ENCODE measurements around the gene TMEM203. TPM values are rescaled to one million over a fixed set of nuclear protein-coding genes. Genes with fewer than 3 reads are reported as not detected.

TMEM203 gene
- total and polyA plus RNA-seq, 2 of the 13 experiments (the other 11 are each of a cell fraction or from before 2014, with no cell fraction given): 23.4 to 36.7 TPM

DNA sequence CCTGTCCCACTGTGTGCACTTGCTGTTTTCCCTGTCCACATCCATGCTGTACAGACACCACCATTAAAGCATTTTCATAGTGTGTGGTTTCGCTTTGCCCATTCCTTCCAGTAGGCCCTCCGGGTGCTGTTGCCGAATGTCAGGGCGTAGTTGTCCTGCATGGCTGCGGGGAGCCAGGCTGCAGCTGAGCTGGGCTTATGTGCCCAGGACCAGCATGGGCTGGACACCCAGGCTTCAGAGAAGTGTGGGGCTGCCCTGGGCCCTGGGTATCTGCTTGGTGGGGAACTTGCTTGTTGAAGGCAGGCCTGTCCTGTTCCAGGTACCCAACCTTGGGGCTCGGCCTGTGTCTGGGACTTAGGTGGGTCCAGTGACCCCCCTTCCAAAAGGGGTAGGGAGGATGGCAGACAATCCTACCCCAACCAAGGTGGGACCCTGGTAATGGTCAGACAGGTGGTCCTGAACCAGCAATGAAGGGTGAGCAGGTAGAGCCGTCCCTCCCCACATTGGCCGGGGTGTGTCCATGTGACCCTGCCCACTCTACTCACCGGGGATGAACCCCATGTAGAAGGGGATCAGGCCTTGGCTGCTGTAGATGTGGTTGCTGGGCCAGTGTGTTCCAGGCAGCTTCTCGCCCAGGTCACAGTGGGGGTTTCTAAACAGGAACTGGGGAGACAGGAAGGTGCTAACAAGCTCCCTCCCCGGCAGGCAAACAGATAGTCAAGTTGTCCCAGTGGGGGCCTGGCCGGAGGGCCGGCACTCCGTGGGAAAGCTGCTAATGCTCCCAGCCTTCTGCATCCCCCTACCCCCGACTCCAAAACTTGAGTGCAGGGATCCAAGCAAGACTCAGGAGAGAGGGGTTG is 38.4 kb upstream of the TMEM203 start (continued):
- TF ChIP-seq POLR2G (IDR thresholded peaks at IDR 0.05; ENCODE audit: low read depth, low read length): peak; percentile 90
- TF ChIP-seq ZFP91 (CRISPR knock-in tag; IDR thresholded peaks at IDR 0.05; ENCODE audit: borderline replicate concordance): peak; percentile 11
- TF ChIP-seq ZBTB21 (CRISPR knock-in tag; IDR thresholded peaks at IDR 0.05): no peak
- TF ChIP-seq ZNF672 (CRISPR knock-in tag; IDR thresholded peaks at IDR 0.05): 0 out of 2 replicates have a peak, but pooled peaks have one; percentile 15
- TF ChIP-seq PAF1 (CRISPR knock-in tag; IDR thresholded peaks at IDR 0.05): peak; percentile 88; the same call in 1 of the 2 replicates
- TF ChIP-seq NONO (IDR thresholded peaks at IDR 0.05): no peak
- TF ChIP-seq NONO (CRISPR knock-in tag; conservative IDR thresholded peaks at IDR 0.05): peak; percentile 64
- no peak for TF ChIP-seq ZBTB26 (CRISPR knock-in tag; IDR thresholded peaks at IDR 0.05; ENCODE audit: borderline replicate concordance)
- TF ChIP-seq ARNT2 (CRISPR knock-in tag; IDR thresholded peaks at IDR 0.05; ENCODE audit: low read depth): no peak
- TF ChIP-seq ZNF33A (CRISPR knock-in tag; IDR thresholded peaks at IDR 0.05; ENCODE audit: borderline replicate concordance): no peak
- no peak for TF ChIP-seq HNF4A (CRISPR knock-in tag; IDR thresholded peaks at IDR 0.05)
- no peak for TF ChIP-seq ELK4 (CRISPR knock-in tag; IDR thresholded peaks at IDR 0.05; ENCODE audit: borderline replicate concordance)
- no peak for TF ChIP-seq ZNF597 (CRISPR knock-in tag; IDR thresholded peaks at IDR 0.05)
- peak; percentile 48; the same call in 1 of the 2 replicates for TF ChIP-seq ZNF776 (CRISPR knock-in tag; IDR thresholded peaks at IDR 0.05)
- peak; percentile 82 for TF ChIP-seq POLR2AphosphoS5 (IDR thresholded peaks at IDR 0.05; ENCODE audit: low read depth, low read length)
- no peak for TF ChIP-seq HIVEP1 (CRISPR knock-in tag; IDR thresholded peaks at IDR 0.05)
- no peak for TF ChIP-seq HMGA1 (CRISPR knock-in tag; conservative IDR thresholded peaks at IDR 0.05)
- TF ChIP-seq HOXA7 (CRISPR knock-in tag; IDR thresholded peaks at IDR 0.05): 0 out of 2 replicates have a peak, but pooled peaks have one; percentile 65
- TF ChIP-seq POLR2A (IDR thresholded peaks at IDR 0.05; ENCODE audit: insufficient read depth in 1 of 2, low read depth in 2 of 2, low read length in 2 of 2): peak in 1 of 2 experiments; percentile 60; a peak in 2 of 4 replicates
- no peak for TF ChIP-seq PHF8 (CRISPR knock-in tag; IDR thresholded peaks at IDR 0.05)
- TF ChIP-seq RBM22 (optimal IDR thresholded peaks at IDR 0.05; ENCODE audit: low read length): peak; percentile 95
- no peak for TF ChIP-seq ZFAT (CRISPR knock-in tag; conservative IDR thresholded peaks at IDR 0.05)
- TF ChIP-seq AGO1 (IDR thresholded peaks at IDR 0.05; ENCODE audit: low read depth, low read length, poor library complexity, severe bottlenecking): peak; percentile 96
